ENCODE measurements around the gene SLC15A1. TPM values are rescaled to one million over a fixed set of nuclear protein-coding genes. Genes with fewer than 3 reads are reported as not detected.

The SLC15A1 gene
- total RNA-seq, 2 experiments from 2014 or later, result not detected

GRCh38 chr13:98722958-98723357 lies 29.5 kb downstream of the SLC15A1 start:
- DNase-seq (no peak), ATAC-seq (ENCODE audit: poor library complexity) (no peak)
- no peak for TF ChIP-seq CTCF (IDR thresholded peaks at IDR 0.05)
- intact Hi-C loops (cut with DNase I, micrococcal nuclease), result no loop called here
- CTCF ChIA-PET, result no interaction called here
- Histone ChIP-seq H3K4me1 (ENCODE audit: insufficient read depth, low read length) (no peaks in the 10 kb centered on the region), H3K27ac (ENCODE audit: low read depth in 1 of 2, low read length in 2 of 2) (no peak overlapping the region), H3K9me3 (ENCODE audit: control insufficient read depth in 1 of 2, insufficient read depth in 1 of 2, low read length in 2 of 2) (no peaks in the 10 kb centered on the region), H3K4me3 (ENCODE audit: low read length) (no peak overlapping the region), H3K36me3 (ENCODE audit: insufficient read depth, low read length) (no peaks in the 10 kb centered on the region), H3K27me3 (ENCODE audit: control insufficient read depth in 1 of 2, insufficient read depth in 2 of 2, low read length in 2 of 2) (no peaks in the 10 kb centered on the region)
- Mint-ChIP-seq H3K27ac (no peak overlapping the region), H3K4me3 (no peak overlapping the region), H3K4me1 (ENCODE audit: low read depth) (no peaks in the 10 kb centered on the region), H3K36me3 (ENCODE audit: low read depth) (no peaks in the 10 kb centered on the region), H3K9me3 (no peaks in the 10 kb centered on the region), H3K27me3 (peaks cover 6% of the 10 kb centered on the region)
- POLR2A ChIA-PET, result no interaction called here

GRCh38 chr13:98721825-98722510 lies 30.5 kb downstream of the SLC15A1 start:
- DNase-seq (no peak), ATAC-seq (ENCODE audit: poor library complexity) (no peak)
- H3K27me3 Mint-ChIP-seq, result peaks cover 6% of the 10 kb centered on the region
- no peak overlapping the region for H3K4me3 ChIP-seq (ENCODE audit: low read length)
- intact Hi-C loops (cut with DNase I, micrococcal nuclease), result no loop called here
- ChIA-PET CTCF (no interaction called here), POLR2A (no interaction called here)
- no peaks in the 10 kb centered on the region for H3K27me3 ChIP-seq (ENCODE audit: control insufficient read depth in 1 of 2, insufficient read depth in 2 of 2, low read length in 2 of 2)
- no peak for TF ChIP-seq CTCF (IDR thresholded peaks at IDR 0.05)
- H3K27ac Mint-ChIP-seq, result no peak overlapping the region
- H3K27ac ChIP-seq (ENCODE audit: low read depth in 1 of 2, low read length in 2 of 2), result no peak overlapping the region
- H3K36me3 Mint-ChIP-seq (ENCODE audit: low read depth), result no peaks in the 10 kb centered on the region
- H3K4me1 Mint-ChIP-seq (ENCODE audit: low read depth), result no peaks in the 10 kb centered on the region
- H3K9me3 Mint-ChIP-seq, result no peaks in the 10 kb centered on the region
- no peaks in the 10 kb centered on the region for H3K9me3 ChIP-seq (ENCODE audit: control insufficient read depth in 1 of 2, insufficient read depth in 1 of 2, low read length in 2 of 2)
- H3K36me3 ChIP-seq (ENCODE audit: insufficient read depth, low read length), result no peaks in the 10 kb centered on the region
- H3K4me1 ChIP-seq (ENCODE audit: insufficient read depth, low read length), result no peaks in the 10 kb centered on the region
- no peak overlapping the region for H3K4me3 Mint-ChIP-seq

GRCh38 chr13:98719527-98720250 lies 32.8 kb downstream of the SLC15A1 start:
- intact Hi-C loops (cut with DNase I, micrococcal nuclease), result no loop called here
- Histone ChIP-seq H3K27ac (ENCODE audit: low read depth in 1 of 2, low read length in 2 of 2) (no peak overlapping the region), H3K4me3 (ENCODE audit: low read length) (no peak overlapping the region), H3K36me3 (ENCODE audit: insufficient read depth, low read length) (no peaks in the 10 kb centered on the region), H3K9me3 (ENCODE audit: control insufficient read depth in 1 of 2, insufficient read depth in 1 of 2, low read length in 2 of 2) (no peaks in the 10 kb centered on the region), H3K27me3 (ENCODE audit: control insufficient read depth in 1 of 2, insufficient read depth in 2 of 2, low read length in 2 of 2) (no peaks in the 10 kb centered on the region), H3K4me1 (ENCODE audit: insufficient read depth, low read length) (no peaks in the 10 kb centered on the region)
- Mint-ChIP-seq H3K27me3 (no peaks in the 10 kb centered on the region), H3K4me3 (no peak overlapping the region), H3K4me1 (ENCODE audit: low read depth) (no peaks in the 10 kb centered on the region), H3K27ac (no peak overlapping the region), H3K36me3 (ENCODE audit: low read depth) (no peaks in the 10 kb centered on the region), H3K9me3 (no peaks in the 10 kb centered on the region)
- no peak for TF ChIP-seq CTCF (IDR thresholded peaks at IDR 0.05)
- ATAC-seq (ENCODE audit: poor library complexity), result no peak
- POLR2A ChIA-PET, result no interaction called here
- DNase-seq, result no peak
- CTCF ChIA-PET, result no interaction called here

All from CD4-positive, alpha-beta T cell (primary cell).